GM23248 (cell line): Measurements from ENCODE around the gene FAT1. TPM values are rescaled to one million over a fixed set of nuclear protein-coding genes. Genes with fewer than 3 reads are reported as not detected.

Experiments used
- DNase-seq: peaks from one replicate; pipeline ENCODE4 v3.0.0-alpha.2; 2015
- H2AFZ ChIP-seq: fragments of 200-600 bp; sonication (generic); 2 replicates; pipeline ENCODE4 v1.6.1; 2016; ENCODE audit warnings: antibody characterized with exemption
- H3F3A ChIP-seq: fragments of 200-600 bp; sonication (generic); 2 replicates; pipeline ENCODE4 v1.6.1; 2016; ENCODE audit warnings: mild to moderate bottlenecking, antibody characterized with exemption, mixed run types; ENCODE audit not compliant: insufficient read depth
- H3K27ac ChIP-seq: fragments of 200-600 bp; sonication (generic); 2 replicates; pipeline ENCODE4 v1.5.1; 2016; ENCODE audit warnings: mild to moderate bottlenecking
- H3K27me3 ChIP-seq: fragments of 200-600 bp; sonication (generic); replicated peaks from 2 replicates; pipeline ENCODE4 v1.6.1; 2016; ENCODE audit warnings: mild to moderate bottlenecking; ENCODE audit not compliant: insufficient read depth
- H3K36me3 ChIP-seq: fragments of 200-600 bp; sonication (generic); 2 replicates; pipeline ENCODE4 v1.6.1; 2016; ENCODE audit warnings: low read depth, mild to moderate bottlenecking
- H3K4me1 ChIP-seq: fragments of 200-600 bp; sonication (generic); 2 replicates; pipeline ENCODE4 v1.6.1; 2016; ENCODE audit warnings: mild to moderate bottlenecking; ENCODE audit not compliant: insufficient read depth
- H3K4me2 ChIP-seq: fragments of 200-600 bp; sonication (generic); one replicate; pipeline ENCODE4 v1.6.1; 2016; ENCODE audit warnings: mild to moderate bottlenecking; ENCODE audit not compliant: unreplicated experiment
- H3K4me3 ChIP-seq: fragments of 200-600 bp; sonication (generic); 2 replicates; pipeline ENCODE4 v1.5.1; 2016; ENCODE audit warnings: mild to moderate bottlenecking
- H3K79me2 ChIP-seq: fragments of 200-600 bp; sonication (generic); 2 replicates; pipeline ENCODE4 v1.6.1; 2016; ENCODE audit warnings: mild to moderate bottlenecking; ENCODE audit not compliant: insufficient read depth
- H3K9ac ChIP-seq: fragments of 200-600 bp; sonication (generic); 2 replicates; pipeline ENCODE4 v1.6.1; 2016; ENCODE audit warnings: mild to moderate bottlenecking
- H3K9me2 ChIP-seq: fragments of 200-600 bp; sonication (generic); 2 replicates; pipeline ENCODE4 v1.6.1; 2016; ENCODE audit warnings: mixed run types, mild to moderate bottlenecking, moderate library complexity; ENCODE audit not compliant: insufficient read depth
- H3K9me3 ChIP-seq: fragments of 200-600 bp; sonication (generic); one replicate; pipeline ENCODE4 v1.6.1; 2017; ENCODE audit warnings: low read depth
- H4K20me1 ChIP-seq: fragments of 200-600 bp; sonication (generic); 2 replicates; pipeline ENCODE4 v1.6.0; 2016; ENCODE audit not compliant: insufficient read depth
- EZH2 ChIP-seq: fragments of 200-600 bp; sonication (generic); IDR thresholded peaks from 2 replicates; pipeline ENCODE4 v1.6.1; 2018; ENCODE audit warnings: antibody characterized with exemption, mild to moderate bottlenecking; ENCODE audit not compliant: insufficient read depth, poor library complexity, severe bottlenecking
- EZH2phosphoT487 ChIP-seq: fragments of 200-600 bp; sonication (generic); IDR thresholded peaks from 2 replicates; pipeline ENCODE4 v1.6.1; 2018; ENCODE audit warnings: antibody characterized with exemption, moderate library complexity, mild to moderate bottlenecking, low read depth; ENCODE audit not compliant: insufficient read depth
- WGBS, 2 experiments: methylation state at CpG; one replicate each; pipeline ENCODE4 v1.1.6; 2015 to 2017; ENCODE audit warnings: low lambda C conversion rate in 2 of 2, low coverage in 1 of 2; ENCODE audit errors: missing lambda C conversion rate in 2 of 2; 5-methylcytosine and 5-hydroxymethylcytosine counted together
- in situ Hi-C: fragments of 300-500 bp; cut with MboI; formaldehyde crosslinking; loops from 2 replicates; pipeline ENCODE4 v1.15.0; 2020
- polyA plus RNA-seq: library from polyadenylated mRNA; unstranded; fragments of >200 nt; fragmentation: Nextera tagmentation; extraction: Ambion mirVana; gene quantifications from 2 replicates; pipeline ENCODE4 v1.2.1, GENCODE V29; 2016
- total RNA-seq: library from RNA; depleted of rRNA; stranded (reverse); fragments of >200 nt; shearing (Covaris generic); gene quantifications from 2 replicates; pipeline ENCODE4 v1.2.3, GENCODE V29; 2014

FAT1 gene
- total and polyA plus RNA-seq, 2 experiments from 2014 or later = 53.3 to 250 TPM

- no peaks in the 10 kb centered on the region for H3K9me3 ChIP-seq
- H4K20me1 ChIP-seq = no peaks in the 10 kb centered on the region
- no peak overlapping the region for H3K27ac ChIP-seq
- peaks cover 13% of the 10 kb centered on the region for H3F3A ChIP-seq
- peaks cover 33% of the 10 kb centered on the region for H3K36me3 ChIP-seq
- DNase-seq = no peak
- peaks cover 21% of the 10 kb centered on the region; the same call in 1 of the 2 replicates for H3K79me2 ChIP-seq
- 85 to 90% methylated on average over 6 of the region's 6 CpGs for WGBS, 2 experiments
- no peaks in the 10 kb centered on the region for H3K27me3 ChIP-seq
- in situ Hi-C loops = loop anchor here (10.0 kb wide), 1 partner anchor 290 kb away; no protein-coding TSS in a partner anchor
- no peaks in the 10 kb centered on the region for H3K9me2 ChIP-seq
- H3K9ac ChIP-seq = no peak overlapping the region
- no peak overlapping the region for H3K4me3 ChIP-seq
- H2AFZ ChIP-seq = no peak overlapping the region
- TF ChIP-seq EZH2phosphoT487 (no peak), EZH2 (no peak)
- H3K4me2 ChIP-seq = no peak overlapping the region
- no peaks in the 10 kb centered on the region for H3K4me1 ChIP-seq
Observed at GRCh38 chr4:186584912-186585311, 138.7 kb downstream of the FAT1 start.

- 88 to 90% methylated on average over 6 of the region's 6 CpGs for WGBS, 2 experiments
- H3K4me3 ChIP-seq = no peak overlapping the region
- H3K27me3 ChIP-seq = no peaks in the 10 kb centered on the region
- no peaks in the 10 kb centered on the region for H3K4me1 ChIP-seq
- H3K4me2 ChIP-seq = no peak overlapping the region
- H3F3A ChIP-seq = peaks cover 7% of the 10 kb centered on the region
- H3K79me2 ChIP-seq = peaks cover 14% of the 10 kb centered on the region; the same call in 1 of the 2 replicates
- no peaks in the 10 kb centered on the region for H4K20me1 ChIP-seq
- H2AFZ ChIP-seq = no peak overlapping the region
- DNase-seq = no peak
- H3K27ac ChIP-seq = no peak overlapping the region
- no peak overlapping the region for H3K9ac ChIP-seq
- no peaks in the 10 kb centered on the region for H3K9me2 ChIP-seq
- in situ Hi-C loops = loop anchor here (10.0 kb wide), 1 partner anchor 287 kb away; no protein-coding TSS in a partner anchor
- peaks cover 17% of the 10 kb centered on the region for H3K36me3 ChIP-seq
- no peaks in the 10 kb centered on the region for H3K9me3 ChIP-seq
- no peak for TF ChIP-seq EZH2phosphoT487
- TF ChIP-seq EZH2 = no peak
Observed at GRCh38 chr4:186581421-186581820, 142.2 kb downstream of the FAT1 start.

GRCh38 chr4:186580669-186581068, 143.0 kb downstream of the FAT1 start:
- H3K4me2 ChIP-seq = no peak overlapping the region
- H3K36me3 ChIP-seq = peaks cover 15% of the 10 kb centered on the region
- H3K4me1 ChIP-seq = no peaks in the 10 kb centered on the region
- no peaks in the 10 kb centered on the region for H3K9me3 ChIP-seq
- no peaks in the 10 kb centered on the region for H4K20me1 ChIP-seq
- in situ Hi-C loops = loop anchor here (10.0 kb wide), 1 partner anchor 286 kb away; no protein-coding TSS in a partner anchor
- no peak overlapping the region for H3K27ac ChIP-seq
- H3K27me3 ChIP-seq = no peaks in the 10 kb centered on the region
- H2AFZ ChIP-seq = no peak overlapping the region
- peaks cover 6% of the 10 kb centered on the region; the same call in 1 of the 2 replicates for H3K79me2 ChIP-seq
- H3K9ac ChIP-seq = no peak overlapping the region
- no peaks in the 10 kb centered on the region for H3K9me2 ChIP-seq
- no peak overlapping the region for H3K4me3 ChIP-seq
- H3F3A ChIP-seq = peaks cover 7% of the 10 kb centered on the region
- TF ChIP-seq EZH2 = no peak
- no peak for TF ChIP-seq EZH2phosphoT487
- DNase-seq = no peak
- WGBS, 2 experiments = 97 to 100% methylated on average over 1 of the region's 1 CpG

GRCh38 chr4:186570193-186570996, 153.3 kb downstream of the FAT1 start:
- peak; percentile 59 for DNase-seq
- Histone ChIP-seq H3K36me3 (no peaks in the 10 kb centered on the region), H3K27ac (no peak overlapping the region), H3K79me2 (no peaks in the 10 kb centered on the region), H3K9me2 (no peaks in the 10 kb centered on the region), H3K9me3 (no peaks in the 10 kb centered on the region), H3K4me1 (no peaks in the 10 kb centered on the region), H3K4me2 (peak overlapping the region; percentile 67), H3F3A (no peaks in the 10 kb centered on the region), H3K4me3 (peak overlapping the region; percentile 51), H4K20me1 (no peaks in the 10 kb centered on the region), H3K9ac (peak overlapping the region; percentile 7; the same call in 1 of the 2 replicates), H3K27me3 (no peaks in the 10 kb centered on the region), H2AFZ (peak overlapping the region; percentile 64)
- 9 to 10% methylated on average over 23 of the region's 23 CpGs for WGBS, 2 experiments
- in situ Hi-C loops = loop anchor here (10.0 kb wide), 1 partner anchor 96 kb away; no protein-coding TSS in a partner anchor
- no peak for TF ChIP-seq EZH2phosphoT487
